GM21529 (cell line): ENCODE data around the gene MMP24OS.
"Not testable (repeated sequence)": the region's sequence is repeated elsewhere in the genome, so short reads cannot be mapped to it uniquely, and the experiment has no call there.

ENCODE experiments used
- ATAC-seq: cut with Tn5 transposase; IDR thresholded peaks from one replicate; pipeline ENCODE4 v1.9.1; 2021; ENCODE audit not compliant: unreplicated experiment

MMP24OS gene

GRCh38 chr20:35277531-35278395, at the start of gene MMP24OS:
TSS of gene MMP24OS (minus strand) at chr20:35278122. CDS start at chr20:35277929, 193 bp downstream.
- peak; percentile 78 for ATAC-seq

- ATAC-seq: no peak
These were observed 49.4 kb upstream of the MMP24OS start for GRCh38 chr20:35327074-35327976.

GRCh38 chr20:35326740-35327073, 48.8 kb upstream of the MMP24OS start:
- ATAC-seq: no peak

- no peak for ATAC-seq
These were observed 48.3 kb upstream of the MMP24OS start for GRCh38 chr20:35326021-35326739.

- no peak for ATAC-seq
These were observed 47.5 kb upstream of the MMP24OS start for GRCh38 chr20:35325401-35325800.

- no peak for ATAC-seq
These were observed 42.6 kb upstream of the MMP24OS start for GRCh38 chr20:35320396-35321126.

- ATAC-seq: no peak
These were observed 41.9 kb upstream of the MMP24OS start for GRCh38 chr20:35319871-35320197.

GRCh38 chr20:35319192-35319870, 41.4 kb upstream of the MMP24OS start:
- ATAC-seq: no peak

GRCh38 chr20:35318502-35319157, 40.7 kb upstream of the MMP24OS start:
- no peak for ATAC-seq

- no peak for ATAC-seq
These were observed 39.7 kb upstream of the MMP24OS start for GRCh38 chr20:35317416-35318210.

- ATAC-seq: no peak
These were observed 38.2 kb upstream of the MMP24OS start for GRCh38 chr20:35316086-35316485.

- not testable (repeated sequence) for ATAC-seq
These were observed 37.7 kb upstream of the MMP24OS start for GRCh38 chr20:35315632-35316020.

- no peak for ATAC-seq
These were observed 37.1 kb upstream of the MMP24OS start for GRCh38 chr20:35314816-35315631.

GRCh38 chr20:35312318-35312717, 34.4 kb upstream of the MMP24OS start:
- ATAC-seq: no peak

- no peak for ATAC-seq
These were observed 33.9 kb upstream of the MMP24OS start for GRCh38 chr20:35311822-35312221.

- ATAC-seq: no peak
These were observed 33.5 kb upstream of the MMP24OS start for GRCh38 chr20:35311409-35311808.

- ATAC-seq: no peak
These were observed 30.0 kb upstream of the MMP24OS start for GRCh38 chr20:35307666-35308653.
